Osteoblast (primary cell): Measurements from ENCODE around the gene MMS19. TPM values are rescaled to one million over a fixed set of nuclear protein-coding genes. Genes with fewer than 3 reads are reported as not detected.

Experiments
- DNase-seq: peaks from one replicate; pipeline ENCODE4 v3.0.0; 2011; ENCODE audit warnings: low spot score, mixed read lengths; ENCODE audit not compliant: insufficient read length; ENCODE audit errors: missing footprints
- H2AFZ ChIP-seq: 2 replicates; pipeline ENCODE4 v1.6.0; 2011; ENCODE audit warnings: mild to moderate bottlenecking, low read length
- H3K27ac ChIP-seq: 2 replicates; pipeline ENCODE4 v1.5.1; 2011; ENCODE audit warnings: mild to moderate bottlenecking, low read depth, low read length, moderate library complexity
- H3K27me3 ChIP-seq: 2 replicates; pipeline ENCODE4 v1.6.0; 2012; ENCODE audit warnings: mild to moderate bottlenecking, control low read depth, inconsistent platforms, low read length, moderate library complexity; ENCODE audit not compliant: insufficient read depth
- H3K36me3 ChIP-seq: 2 replicates; pipeline ENCODE4 v1.5.1; 2011; ENCODE audit warnings: mild to moderate bottlenecking, low read length, control low read depth, moderate library complexity; ENCODE audit not compliant: insufficient read depth
- H3K4me1 ChIP-seq: 2 replicates; pipeline ENCODE4 v1.5.1; 2011; ENCODE audit warnings: mild to moderate bottlenecking, low read length, control low read depth, moderate library complexity; ENCODE audit not compliant: insufficient read depth
- H3K4me2 ChIP-seq: 2 replicates; pipeline ENCODE4 v1.6.0; 2011; ENCODE audit warnings: mild to moderate bottlenecking, low read length; ENCODE audit not compliant: insufficient read depth
- H3K4me3 ChIP-seq: fragments of 200-600 bp; sonication (generic); 3 replicates; pipeline ENCODE4 v1.5.1; 2012; ENCODE audit warnings: mild to moderate bottlenecking, low read length, inconsistent platforms; ENCODE audit not compliant: insufficient read depth
- H3K79me2 ChIP-seq: 2 replicates; pipeline ENCODE4 v1.6.0; 2012; ENCODE audit warnings: mild to moderate bottlenecking, low read length, control low read depth, inconsistent platforms; ENCODE audit not compliant: insufficient read depth
- H3K9me3 ChIP-seq: 2 replicates; pipeline ENCODE4 v1.5.1; 2011; ENCODE audit warnings: low read depth, low read length, control low read depth
- H4K20me1 ChIP-seq: 2 replicates; pipeline ENCODE4 v1.6.0; 2012; ENCODE audit warnings: mild to moderate bottlenecking, low read length, control low read depth; ENCODE audit not compliant: insufficient read depth
- total RNA-seq: library from RNA; depleted of rRNA; stranded (reverse); fragments of >200 nt; gene quantifications from 2 replicates; pipeline ENCODE4 v1.2.3, GENCODE V29; 2012
- TF ChIP-seq, protein P1 (sequence below): IDR thresholded peaks from 2 replicates; pipeline ENCODE4 v1.5.1; 2011; ENCODE audit warnings: mild to moderate bottlenecking, low read depth, low read length, moderate library complexity; ENCODE audit errors: extremely low read depth

Gene MMS19
- total RNA-seq, 1 donor, result 63.0 TPM

DNA sequence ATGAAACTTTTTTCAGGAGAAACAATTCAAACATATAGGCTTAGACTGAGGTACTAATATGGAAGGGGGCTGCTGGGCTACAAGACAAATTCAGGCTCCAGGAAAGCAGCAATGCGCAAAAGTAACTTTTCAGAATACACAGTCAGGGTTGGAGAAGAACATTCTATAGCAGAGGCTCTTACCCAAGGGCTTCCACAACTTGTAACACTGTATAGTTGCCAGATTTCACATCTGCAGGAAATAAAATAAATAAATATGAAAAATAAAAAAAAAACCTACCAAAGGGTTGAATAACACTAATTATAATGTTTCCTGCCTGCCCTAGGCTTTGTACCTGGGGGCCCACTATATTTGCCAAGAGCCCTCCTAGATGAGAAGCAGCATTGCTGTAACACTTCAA lies 14.3 kb downstream of the MMS19 start:
- H3K27ac ChIP-seq, result no peak overlapping the region
- H4K20me1 ChIP-seq, result peaks cover 14% of the 10 kb centered on the region
- no peaks in the 10 kb centered on the region for H3K27me3 ChIP-seq
- TF ChIP-seq, protein P1, sequence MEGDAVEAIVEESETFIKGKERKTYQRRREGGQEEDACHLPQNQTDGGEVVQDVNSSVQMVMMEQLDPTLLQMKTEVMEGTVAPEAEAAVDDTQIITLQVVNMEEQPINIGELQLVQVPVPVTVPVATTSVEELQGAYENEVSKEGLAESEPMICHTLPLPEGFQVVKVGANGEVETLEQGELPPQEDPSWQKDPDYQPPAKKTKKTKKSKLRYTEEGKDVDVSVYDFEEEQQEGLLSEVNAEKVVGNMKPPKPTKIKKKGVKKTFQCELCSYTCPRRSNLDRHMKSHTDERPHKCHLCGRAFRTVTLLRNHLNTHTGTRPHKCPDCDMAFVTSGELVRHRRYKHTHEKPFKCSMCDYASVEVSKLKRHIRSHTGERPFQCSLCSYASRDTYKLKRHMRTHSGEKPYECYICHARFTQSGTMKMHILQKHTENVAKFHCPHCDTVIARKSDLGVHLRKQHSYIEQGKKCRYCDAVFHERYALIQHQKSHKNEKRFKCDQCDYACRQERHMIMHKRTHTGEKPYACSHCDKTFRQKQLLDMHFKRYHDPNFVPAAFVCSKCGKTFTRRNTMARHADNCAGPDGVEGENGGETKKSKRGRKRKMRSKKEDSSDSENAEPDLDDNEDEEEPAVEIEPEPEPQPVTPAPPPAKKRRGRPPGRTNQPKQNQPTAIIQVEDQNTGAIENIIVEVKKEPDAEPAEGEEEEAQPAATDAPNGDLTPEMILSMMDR, result no peak
- no peak overlapping the region for H2AFZ ChIP-seq
- no peak for DNase-seq
- H3K4me1 ChIP-seq, result peaks cover 3% of the 10 kb centered on the region
- H3K36me3 ChIP-seq, result peaks cover 44% of the 10 kb centered on the region
- H3K79me2 ChIP-seq, result peaks cover 84% of the 10 kb centered on the region
- H3K4me2 ChIP-seq, result no peak overlapping the region
- no peak overlapping the region for H3K4me3 ChIP-seq
- no peaks in the 10 kb centered on the region for H3K9me3 ChIP-seq

DNA sequence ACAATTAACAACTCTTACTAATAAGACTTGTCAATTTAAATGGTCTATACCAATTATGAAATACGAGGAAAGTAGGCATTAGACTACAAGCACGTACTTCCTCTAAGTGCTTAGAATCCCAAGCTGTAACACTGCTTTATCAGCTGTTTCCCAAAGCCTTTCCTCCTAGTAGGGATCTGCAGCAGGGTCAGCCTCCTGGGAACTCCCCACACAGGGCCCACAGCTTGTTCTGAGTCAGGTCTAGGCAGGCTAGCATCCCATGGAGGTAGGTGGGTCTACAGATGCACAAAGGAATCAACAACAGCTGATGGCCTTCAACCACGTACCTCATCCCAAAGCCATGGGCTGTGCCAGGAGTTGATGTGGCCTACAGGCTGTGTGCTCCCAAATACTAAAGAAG lies 14.7 kb downstream of the MMS19 start:
- Histone ChIP-seq H3K4me2 (no peak overlapping the region), H2AFZ (no peak overlapping the region), H3K27me3 (no peaks in the 10 kb centered on the region), H3K27ac (no peak overlapping the region), H3K79me2 (peaks cover 82% of the 10 kb centered on the region), H3K9me3 (no peaks in the 10 kb centered on the region), H3K4me1 (peaks cover 3% of the 10 kb centered on the region), H3K36me3 (peaks cover 48% of the 10 kb centered on the region), H4K20me1 (peaks cover 12% of the 10 kb centered on the region), H3K4me3 (no peak overlapping the region)
- TF ChIP-seq, protein P1, result no peak
- no peak for DNase-seq

- Histone ChIP-seq H4K20me1 (peaks cover 7% of the 10 kb centered on the region), H3K9me3 (no peaks in the 10 kb centered on the region), H3K4me2 (no peak overlapping the region), H3K79me2 (peaks cover 71% of the 10 kb centered on the region), H3K27me3 (no peaks in the 10 kb centered on the region), H3K36me3 (peaks cover 58% of the 10 kb centered on the region), H3K4me3 (no peak overlapping the region), H3K4me1 (peaks cover 3% of the 10 kb centered on the region), H3K27ac (no peak overlapping the region), H2AFZ (no peak overlapping the region)
- TF ChIP-seq, protein P1, result no peak
- DNase-seq, result no peak
Observed at GRCh38 chr10:97482381-97482780, 15.8 kb downstream of the MMS19 start.

DNA sequence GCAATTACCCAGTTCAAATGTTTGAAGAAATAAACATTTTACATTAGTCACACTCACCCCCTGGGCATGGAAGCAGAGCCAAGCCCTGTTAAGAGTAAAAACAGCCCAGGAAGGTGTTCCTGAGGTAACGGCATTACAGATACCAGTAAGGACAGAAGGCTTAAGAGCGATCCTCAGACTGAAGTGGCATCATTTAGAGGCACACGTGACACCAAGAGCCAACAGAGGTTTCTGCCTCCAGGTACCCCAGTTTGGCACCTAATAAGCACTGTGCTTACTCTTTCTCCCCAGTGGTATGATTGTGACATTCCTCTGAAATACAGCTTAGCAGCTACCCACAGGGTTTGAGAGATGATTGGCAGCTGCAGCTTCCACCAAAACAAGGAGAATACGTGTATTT lies 17.2 kb downstream of the MMS19 start:
- peaks cover 65% of the 10 kb centered on the region for H3K79me2 ChIP-seq
- peaks cover 10% of the 10 kb centered on the region for H4K20me1 ChIP-seq
- H3K4me1 ChIP-seq, result peaks cover 12% of the 10 kb centered on the region
- no peak overlapping the region for H3K4me3 ChIP-seq
- H2AFZ ChIP-seq, result no peak overlapping the region
- no peaks in the 10 kb centered on the region for H3K27me3 ChIP-seq
- H3K27ac ChIP-seq, result no peak overlapping the region
- TF ChIP-seq, protein P1, result no peak
- no peak for DNase-seq
- H3K36me3 ChIP-seq, result peaks cover 68% of the 10 kb centered on the region
- H3K4me2 ChIP-seq, result no peak overlapping the region
- no peaks in the 10 kb centered on the region for H3K9me3 ChIP-seq
